GM12801 (cell line): Measurements from ENCODE around the gene MSI2.

Experiments used
- CTCF ChIP-seq: IDR thresholded peaks from one replicate; pipeline ENCODE4 v1.5.1; 2011; ENCODE audit warnings: control low read depth; ENCODE audit not compliant: insufficient read length; ENCODE audit errors: extremely low read depth

MSI2 gene

GRCh38 chr17:57496382-57496781, 240.1 kb downstream of the MSI2 start:
- no peak for TF ChIP-seq CTCF

- no peak for TF ChIP-seq CTCF
Observed at GRCh38 chr17:57498443-57498842, 242.1 kb downstream of the MSI2 start.

- TF ChIP-seq CTCF: no peak
Observed at GRCh38 chr17:57499648-57500049, 243.3 kb downstream of the MSI2 start.

- TF ChIP-seq CTCF: no peak
Observed at GRCh38 chr17:57501016-57501415, 244.7 kb downstream of the MSI2 start.

GRCh38 chr17:57502022-57502421, 245.7 kb downstream of the MSI2 start:
- no peak for TF ChIP-seq CTCF

- TF ChIP-seq CTCF: no peak
Observed at GRCh38 chr17:57502811-57503241, 246.5 kb downstream of the MSI2 start.

- no peak for TF ChIP-seq CTCF
Observed at GRCh38 chr17:57504208-57504607, 247.9 kb downstream of the MSI2 start.
